GM21528 (cell line): ENCODE measurements around the gene AMBP.

ENCODE experiments used
- ATAC-seq: cut with Tn5 transposase; IDR thresholded peaks from one replicate; pipeline ENCODE4 v1.9.1; 2021; ENCODE audit warnings: mild to moderate bottlenecking, moderate library complexity; ENCODE audit not compliant: unreplicated experiment, low FRiP score

Gene AMBP

GRCh38 chr9:114078021-114078780 is at the start of gene AMBP:
AMBP (minus strand) TSS chr9:114078300; CDS start chr9:114078209, 91 bp downstream.
- no peak for ATAC-seq

DNA sequence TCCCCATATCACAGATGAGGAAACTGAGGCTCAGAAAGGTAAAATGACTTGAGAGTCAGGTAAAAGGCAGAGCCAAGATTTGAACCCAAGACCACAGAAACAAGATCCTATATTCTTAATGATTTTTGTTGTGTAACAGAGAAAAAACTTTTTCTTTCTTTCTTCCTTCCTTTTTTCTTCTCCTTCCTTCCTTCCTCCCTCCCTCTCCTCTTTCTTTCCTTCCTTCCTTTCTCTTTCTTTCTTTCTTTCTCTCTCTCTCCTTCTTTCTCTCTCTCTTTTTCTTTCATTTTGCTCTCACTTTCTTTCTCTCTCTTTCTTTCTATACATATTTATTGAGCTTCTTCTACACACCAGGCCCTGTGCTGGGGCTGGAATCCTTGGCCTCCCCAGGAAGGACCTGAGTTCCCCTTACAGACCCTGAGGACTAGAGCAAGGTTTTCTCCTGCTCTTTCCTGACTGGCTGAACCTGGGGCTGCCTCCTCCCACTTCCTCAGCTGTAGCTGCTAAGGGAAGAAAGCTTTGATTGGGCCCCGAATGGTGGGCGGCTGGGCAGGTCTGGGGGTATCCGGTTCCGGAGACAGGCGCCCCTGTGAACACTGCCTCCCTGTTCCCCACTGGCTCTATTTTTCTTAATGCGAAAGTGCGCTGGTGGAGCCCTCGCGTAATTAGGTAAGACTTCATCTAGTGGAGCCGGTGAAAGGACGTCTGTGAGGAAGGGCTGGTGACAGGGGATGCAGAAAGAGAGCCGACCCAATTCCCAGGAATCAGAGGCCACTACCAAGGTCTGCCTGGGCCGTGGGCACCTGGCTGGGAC is 48.4 kb upstream of the AMBP start:
- no peak for ATAC-seq

GRCh38 chr9:114125476-114126013 is 47.4 kb upstream of the AMBP start:
- ATAC-seq = no peak

DNA sequence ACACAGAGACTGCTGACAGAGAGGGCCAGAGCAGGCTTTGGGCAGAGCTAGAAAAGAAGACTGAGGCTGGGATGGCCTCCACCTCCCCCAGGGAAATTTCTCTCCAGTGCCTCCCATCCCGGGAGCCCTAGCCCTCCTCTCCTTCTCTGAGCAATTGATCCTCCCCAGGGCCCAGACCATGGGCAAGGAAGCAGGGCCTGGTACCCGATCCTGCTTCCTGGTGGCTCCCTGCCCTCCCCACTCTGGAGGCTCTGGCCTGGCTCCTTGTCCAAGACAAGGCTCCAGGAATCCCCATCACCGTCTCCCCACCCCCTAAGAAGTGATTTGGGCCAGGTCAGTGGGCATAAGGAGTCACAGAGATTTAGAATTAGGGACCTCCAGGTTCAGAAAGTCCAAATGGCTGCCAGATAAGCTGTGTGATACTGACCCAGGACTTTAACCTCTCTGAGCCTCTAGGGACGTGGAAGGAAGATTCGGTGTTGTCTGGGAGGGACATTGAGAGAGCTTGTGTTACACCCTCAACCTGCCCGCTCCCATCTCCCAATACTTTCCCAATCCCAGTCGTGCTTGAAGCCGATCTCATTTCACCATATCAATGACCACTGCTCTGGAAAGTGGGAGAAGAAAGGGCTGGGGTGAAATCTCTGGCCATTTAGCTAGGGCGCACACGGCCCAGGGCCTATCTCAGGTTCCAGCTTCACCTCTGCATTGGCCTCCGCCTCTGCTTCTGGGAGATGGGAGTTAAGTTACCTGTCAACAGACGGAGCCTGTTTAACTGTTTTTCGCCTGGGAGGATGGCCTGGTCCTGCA is 46.8 kb upstream of the AMBP start:
- no peak for ATAC-seq

DNA sequence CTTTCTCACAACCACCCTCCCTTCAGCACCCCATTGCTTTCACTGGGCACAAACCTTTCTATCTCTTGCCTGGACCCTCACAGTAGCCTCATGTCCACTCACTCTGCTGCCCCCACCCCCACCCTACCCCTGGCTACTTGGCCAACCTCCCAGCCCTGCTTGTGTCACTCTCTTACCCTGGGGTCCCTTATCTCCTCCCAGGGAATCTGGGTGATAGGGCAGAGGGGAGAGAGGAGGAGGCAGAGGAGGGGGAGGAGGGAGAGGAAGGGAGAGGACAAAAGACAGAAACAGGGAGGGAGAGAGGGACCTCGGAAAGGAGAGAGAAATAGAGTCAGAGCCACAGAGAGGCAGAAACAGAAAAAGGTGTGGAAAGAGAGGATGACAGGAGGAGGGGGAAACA is 46.0 kb upstream of the AMBP start:
- no peak for ATAC-seq

GRCh38 chr9:114123031-114123977 is 45.2 kb upstream of the AMBP start:
- ATAC-seq = no peak

- no peak for ATAC-seq
Observed at GRCh38 chr9:114122136-114123027, 44.3 kb upstream of the AMBP start.

DNA sequence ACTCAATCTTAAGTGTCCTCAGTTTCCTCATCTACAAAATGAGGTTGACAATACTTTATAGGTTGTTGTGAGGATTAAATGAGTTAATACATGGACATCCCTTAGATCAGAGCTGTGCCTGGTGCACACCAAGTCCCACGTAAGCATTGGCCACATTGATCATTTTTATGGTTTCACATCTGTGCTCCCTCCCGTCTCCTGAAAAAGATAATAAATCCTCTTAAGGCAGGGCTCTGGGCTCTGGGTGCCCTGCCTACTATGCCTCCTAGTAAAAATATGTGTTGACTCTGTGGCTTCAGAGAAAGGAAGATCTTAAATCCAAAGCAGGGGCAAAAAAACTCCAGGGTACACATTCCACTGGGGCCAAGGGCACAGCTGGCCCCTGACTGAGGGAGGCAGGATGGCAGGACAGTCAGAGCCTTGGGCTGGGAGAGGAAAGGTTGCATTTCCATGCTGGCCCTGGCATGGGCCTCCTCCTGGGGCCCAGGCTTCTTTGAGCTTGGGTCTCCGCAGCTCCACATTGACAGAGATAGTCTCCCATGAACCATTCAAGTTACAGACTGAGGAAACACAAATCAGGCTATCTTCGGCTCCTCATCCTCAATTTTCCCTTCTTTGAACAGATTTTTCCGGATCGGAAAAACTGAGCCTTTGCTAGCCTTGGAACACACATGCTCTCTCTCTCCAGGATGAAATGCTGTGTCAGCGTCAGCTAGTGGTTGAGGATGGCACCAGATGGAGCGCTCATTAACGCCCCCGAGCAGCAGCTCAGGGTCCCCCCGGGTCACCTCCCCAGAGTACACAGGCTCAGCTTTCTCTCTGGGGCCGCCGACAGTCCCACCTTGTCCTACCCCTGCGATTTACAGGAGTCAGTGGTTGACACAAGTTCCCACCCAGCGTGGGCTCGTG is 43.4 kb upstream of the AMBP start:
- ATAC-seq = no peak

DNA sequence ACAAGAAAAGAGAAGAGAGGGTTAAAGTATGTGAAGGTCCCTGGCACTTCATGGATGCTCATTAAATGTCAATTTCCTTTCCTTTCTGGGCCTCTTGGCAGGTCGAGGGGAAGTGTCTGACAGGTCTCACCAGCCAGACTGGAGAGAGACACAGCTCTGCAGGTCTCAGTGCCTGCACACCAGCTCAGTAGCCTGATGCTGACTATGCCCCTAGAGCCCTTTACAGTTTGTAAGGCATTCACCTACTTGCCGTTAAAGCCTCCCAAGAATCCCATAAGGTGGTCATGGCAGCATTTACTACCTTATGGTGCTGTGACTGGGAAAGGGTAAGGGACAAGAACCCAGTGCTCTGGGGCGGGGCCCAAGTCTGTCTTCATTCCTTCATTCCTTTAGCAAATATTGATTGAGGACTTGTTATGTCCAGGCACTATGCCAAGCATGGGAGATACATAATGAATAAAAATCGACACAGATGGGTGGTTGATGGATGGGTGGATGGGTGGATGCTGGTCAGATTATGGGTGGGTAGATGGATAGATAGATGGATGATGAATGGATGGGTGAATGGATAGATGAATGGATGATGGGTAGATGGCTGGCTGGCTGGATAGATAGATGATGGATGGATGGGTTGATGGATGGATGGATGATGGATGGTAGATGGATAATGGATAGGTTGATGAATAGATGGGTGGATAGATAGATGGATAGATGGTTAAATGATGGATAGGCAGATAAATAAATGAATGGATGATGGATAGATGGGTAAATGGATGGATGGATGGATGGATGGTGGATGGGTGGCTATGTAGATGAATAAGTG is 42.3 kb upstream of the AMBP start:
- ATAC-seq = no peak

DNA sequence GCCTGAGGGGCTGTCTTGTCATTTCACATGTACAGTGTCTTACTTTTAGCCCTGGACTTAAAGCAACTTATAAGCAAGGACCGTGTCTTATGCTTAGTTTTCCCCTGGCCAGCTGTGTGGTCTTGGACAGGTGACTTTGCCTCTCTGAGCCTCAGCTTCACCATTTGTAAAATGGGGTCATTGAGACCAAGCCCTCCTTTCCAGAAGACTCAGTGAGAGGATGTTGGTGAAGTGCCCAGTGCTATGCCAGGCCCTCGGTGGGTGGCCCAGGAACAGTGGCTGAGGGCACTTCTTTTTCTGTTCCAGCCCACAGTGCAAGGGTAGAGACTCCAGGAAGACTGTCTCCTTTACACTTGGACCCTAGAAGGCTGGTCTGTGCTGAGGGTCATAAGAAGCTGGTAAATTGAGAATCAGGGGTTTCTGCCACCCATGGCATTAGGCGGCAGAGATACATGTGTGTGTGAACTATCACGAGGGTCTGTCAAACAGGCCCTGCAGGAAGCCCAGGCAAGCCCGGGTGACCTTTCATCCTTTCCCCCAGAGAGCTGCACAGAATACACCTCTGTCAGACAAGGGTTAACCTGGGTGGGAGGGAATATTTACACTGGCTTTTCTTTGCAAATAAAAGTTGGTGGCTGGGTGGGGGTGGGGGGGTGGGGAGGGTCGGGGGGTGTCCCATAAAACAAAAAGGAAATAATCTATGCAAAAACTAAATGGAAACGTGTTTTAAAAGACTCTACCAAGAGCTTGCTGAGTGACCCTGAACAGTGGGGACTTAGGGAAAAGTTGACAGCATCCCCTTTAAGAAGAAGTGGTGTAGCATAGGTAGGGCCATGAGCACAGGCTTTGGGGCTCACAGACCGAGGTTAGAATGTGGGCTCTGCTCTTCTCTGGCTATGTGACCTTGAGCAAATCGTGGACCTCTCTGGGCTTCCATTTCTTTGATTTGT is 41.4 kb upstream of the AMBP start:
- no peak for ATAC-seq

DNA sequence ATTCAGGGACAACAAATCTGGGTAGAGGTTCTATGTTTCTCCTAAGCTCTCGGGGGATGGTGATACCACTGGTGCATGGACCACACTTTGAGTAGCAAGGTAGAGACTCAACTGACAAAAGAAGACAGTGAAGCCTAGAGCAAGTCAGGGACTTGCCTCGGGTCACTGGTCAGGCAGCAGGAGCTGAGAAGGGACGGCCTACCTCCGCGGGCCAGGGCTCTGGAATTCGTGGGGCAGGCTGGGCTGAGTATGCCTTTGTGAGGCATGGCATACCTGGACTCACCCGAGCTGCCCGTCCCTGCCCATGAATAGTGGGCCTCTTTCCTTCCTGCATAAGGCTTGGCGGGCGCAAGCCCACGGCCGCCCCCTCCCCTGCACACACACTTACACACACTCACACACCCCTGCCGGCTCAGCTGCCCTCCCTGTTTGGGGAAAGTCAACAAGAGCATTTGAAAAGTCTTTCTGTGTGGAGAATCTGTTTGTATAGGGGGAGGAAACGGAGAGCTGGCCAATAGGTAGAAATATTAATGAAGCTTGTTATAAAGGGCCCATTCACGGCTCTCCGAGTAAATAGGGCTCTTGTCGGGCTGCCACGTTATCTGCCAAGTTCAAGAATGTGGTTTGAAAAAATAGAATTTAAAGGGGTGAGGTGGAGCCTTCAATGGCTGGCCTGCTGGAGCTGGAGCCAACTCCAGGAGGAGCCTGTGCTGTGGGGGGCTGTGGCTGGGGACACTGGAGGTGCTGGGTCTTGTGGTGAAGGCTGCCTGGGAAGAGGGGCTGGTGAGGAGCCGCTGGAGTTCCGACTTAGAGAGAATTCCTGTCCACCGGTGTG is 40.1 kb upstream of the AMBP start:
- no peak for ATAC-seq

DNA sequence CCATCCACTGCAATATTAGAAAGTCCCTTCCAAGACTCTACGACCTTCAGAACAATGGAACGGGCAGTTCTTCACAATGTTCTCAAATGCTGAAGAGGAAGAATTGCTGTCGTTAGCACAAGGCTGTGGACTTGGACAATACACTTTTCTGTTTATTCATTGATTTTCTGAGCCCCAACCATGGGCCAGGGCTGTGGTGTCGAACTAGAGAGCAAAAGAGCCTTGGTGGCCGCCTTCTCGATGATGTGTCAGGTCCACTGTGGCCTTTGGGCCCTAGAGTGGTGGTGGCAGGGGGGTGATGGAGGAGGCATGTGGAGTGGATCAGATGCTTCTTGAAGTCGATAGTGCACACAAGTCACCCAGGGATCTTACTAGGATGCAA is 39.5 kb upstream of the AMBP start:
- no peak for ATAC-seq

- ATAC-seq = no peak
Observed at GRCh38 chr9:114116126-114116747, 38.1 kb upstream of the AMBP start.

- no peak for ATAC-seq
Observed at GRCh38 chr9:114115654-114116125, 37.6 kb upstream of the AMBP start.
